Mesendoderm (in vitro differentiated cells): ENCODE measurements around the gene NOSIP.

Experiments
- DNase-seq: peaks from one replicate; pipeline ENCODE4 v3.0.0; 2013
- H2AK5ac ChIP-seq: 2 replicates; pipeline ENCODE4 v1.6.1; 2013; ENCODE audit warnings: low read length, inconsistent platforms
- H2BK120ac ChIP-seq: 2 replicates; pipeline ENCODE4 v1.6.1; 2013; ENCODE audit warnings: low read depth, mild to moderate bottlenecking, low read length, moderate library complexity, mixed read lengths
- H2BK15ac ChIP-seq: replicated peaks from 2 replicates; pipeline ENCODE4 v1.6.1; 2013; ENCODE audit warnings: low read depth, mild to moderate bottlenecking, moderate library complexity
- H2BK5ac ChIP-seq: 2 replicates; pipeline ENCODE4 v1.6.1; 2013; ENCODE audit warnings: low read length, inconsistent platforms
- H3K18ac ChIP-seq: 2 replicates; pipeline ENCODE4 v1.6.1; 2013; ENCODE audit warnings: mild to moderate bottlenecking, low read length, mixed read lengths
- H3K23ac ChIP-seq: one replicate; pipeline ENCODE4 v1.6.1; 2013; ENCODE audit warnings: low read length
- H3K27ac ChIP-seq: 2 replicates; pipeline ENCODE4 v1.5.1; 2013; ENCODE audit warnings: low read depth, mild to moderate bottlenecking, inconsistent platforms, low read length, moderate library complexity
- H3K27me3 ChIP-seq: 2 replicates; pipeline ENCODE4 v1.6.1; 2013; ENCODE audit warnings: low read length, control low read depth, mild to moderate bottlenecking, inconsistent platforms; ENCODE audit not compliant: insufficient read depth, poor library complexity
- H3K36me3 ChIP-seq: 2 replicates; pipeline ENCODE4 v1.6.1; 2013; ENCODE audit warnings: low read length, inconsistent platforms; ENCODE audit not compliant: control insufficient read depth, insufficient read depth
- H3K4ac ChIP-seq: one replicate; pipeline ENCODE4 v1.6.1; 2013; ENCODE audit warnings: low read depth, mild to moderate bottlenecking, low read length, moderate library complexity
- H3K4me1 ChIP-seq: 2 replicates; pipeline ENCODE4 v1.6.1; 2013; ENCODE audit warnings: low read depth, low read length, inconsistent platforms; ENCODE audit not compliant: control insufficient read depth
- H3K4me2 ChIP-seq: 2 replicates; pipeline ENCODE4 v1.6.1; 2013; ENCODE audit warnings: low read length
- H3K4me3 ChIP-seq: 2 replicates; pipeline ENCODE4 v1.5.1; 2013; ENCODE audit warnings: mild to moderate bottlenecking, low read length
- H3K56ac ChIP-seq: one replicate; pipeline ENCODE4 v1.6.1; 2013; ENCODE audit warnings: low read length
- H3K79me1 ChIP-seq: 2 replicates; pipeline ENCODE4 v1.6.1; 2013; ENCODE audit warnings: low read length, inconsistent platforms
- H3K79me2 ChIP-seq: 2 replicates; pipeline ENCODE4 v1.6.1; 2013; ENCODE audit warnings: mild to moderate bottlenecking, low read length; ENCODE audit not compliant: control insufficient read depth, insufficient read depth
- H3K9ac ChIP-seq: 2 replicates; pipeline ENCODE4 v1.6.1; 2013; ENCODE audit warnings: low read length, inconsistent platforms
- H4K5ac ChIP-seq: one replicate; pipeline ENCODE4 v1.6.1; 2013; ENCODE audit warnings: low read length
- H4K8ac ChIP-seq: one replicate; pipeline ENCODE4 v1.6.1; 2013; ENCODE audit warnings: low read depth, mild to moderate bottlenecking, control low read depth, low read length, moderate library complexity
- WGBS: extraction: QIAGEN DNeasy Blood & Tissue Kit; methylation state at CpG from one replicate; pipeline ENCODE4 v1.1.7; 2013; ENCODE audit warnings: low lambda C conversion rate, missing lambda C conversion rate; ENCODE audit not compliant: insufficient coverage; ENCODE audit errors: extremely low coverage; 5-methylcytosine and 5-hydroxymethylcytosine counted together

Gene NOSIP

DNA sequence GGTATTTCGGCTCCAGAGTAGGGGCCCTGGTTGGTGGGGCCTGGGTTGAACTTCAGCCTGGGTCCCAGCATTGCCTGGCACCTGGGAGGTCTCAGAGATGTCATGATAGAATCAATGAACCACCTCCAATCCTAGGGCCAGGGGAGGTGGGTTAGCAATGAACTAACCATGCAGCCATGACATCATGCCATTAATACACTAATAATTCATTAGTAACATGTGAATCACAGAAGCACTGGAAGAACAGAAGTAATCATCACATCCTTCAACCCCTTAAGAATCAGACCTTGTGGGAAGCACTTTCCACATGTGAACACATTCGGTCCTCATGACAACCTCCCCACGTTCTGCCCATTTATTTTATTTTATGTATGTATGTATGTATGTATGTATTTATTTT is 6.9 kb downstream of the NOSIP start:
- Histone ChIP-seq H3K79me2 (peaks cover 5% of the 10 kb centered on the region), H3K27ac (no peak overlapping the region), H4K8ac (no peak overlapping the region), H3K18ac (no peak overlapping the region), H3K27me3 (no peaks in the 10 kb centered on the region), H3K56ac (no peak overlapping the region), H3K23ac (no peak overlapping the region), H2BK5ac (no peak overlapping the region), H3K79me1 (peaks cover 8% of the 10 kb centered on the region), H2AK5ac (no peak overlapping the region), H2BK15ac (no peak overlapping the region), H3K4me2 (no peak overlapping the region), H3K4ac (no peak overlapping the region), H3K4me3 (no peak overlapping the region), H3K9ac (no peak overlapping the region), H3K4me1 (no peaks in the 10 kb centered on the region), H3K36me3 (peaks cover 2% of the 10 kb centered on the region), H4K5ac (no peak overlapping the region), H2BK120ac (no peak overlapping the region)
- WGBS = no CpG with 5 or more reads among the region's 3 CpGs
- DNase-seq = no peak

DNA sequence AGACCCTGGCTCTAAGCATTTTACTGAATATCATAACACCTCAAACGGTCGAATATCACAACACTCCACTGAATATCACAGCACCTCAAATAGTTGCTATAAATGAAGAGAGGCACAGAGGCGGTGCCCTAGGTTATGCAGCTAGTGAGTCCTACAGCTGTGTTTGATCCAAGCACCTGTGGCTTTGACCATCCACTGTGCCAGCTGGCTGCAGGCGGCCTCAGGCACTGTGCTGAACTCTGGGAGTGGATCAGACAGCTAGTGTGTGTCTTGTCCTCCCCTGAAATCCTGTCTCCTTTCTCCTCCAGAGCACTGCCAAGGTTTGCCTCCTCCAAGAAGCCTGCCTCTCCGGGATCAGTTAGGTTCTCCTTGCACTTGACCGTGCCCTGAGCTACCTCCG is 7.3 kb downstream of the NOSIP start:
- Histone ChIP-seq H3K27ac (no peak overlapping the region), H3K9ac (no peak overlapping the region), H3K4me1 (no peaks in the 10 kb centered on the region), H3K79me2 (peaks cover 7% of the 10 kb centered on the region), H2AK5ac (no peak overlapping the region), H3K56ac (no peak overlapping the region), H3K23ac (no peak overlapping the region), H3K4me2 (no peak overlapping the region), H2BK5ac (no peak overlapping the region), H4K5ac (no peak overlapping the region), H3K27me3 (no peaks in the 10 kb centered on the region), H3K79me1 (peaks cover 12% of the 10 kb centered on the region), H2BK120ac (no peak overlapping the region), H3K4ac (no peak overlapping the region), H4K8ac (no peak overlapping the region), H2BK15ac (no peak overlapping the region), H3K18ac (no peak overlapping the region), H3K36me3 (peaks cover 2% of the 10 kb centered on the region), H3K4me3 (no peak overlapping the region)
- WGBS = no CpG with 5 or more reads among the region's 7 CpGs
- DNase-seq = no peak

DNA sequence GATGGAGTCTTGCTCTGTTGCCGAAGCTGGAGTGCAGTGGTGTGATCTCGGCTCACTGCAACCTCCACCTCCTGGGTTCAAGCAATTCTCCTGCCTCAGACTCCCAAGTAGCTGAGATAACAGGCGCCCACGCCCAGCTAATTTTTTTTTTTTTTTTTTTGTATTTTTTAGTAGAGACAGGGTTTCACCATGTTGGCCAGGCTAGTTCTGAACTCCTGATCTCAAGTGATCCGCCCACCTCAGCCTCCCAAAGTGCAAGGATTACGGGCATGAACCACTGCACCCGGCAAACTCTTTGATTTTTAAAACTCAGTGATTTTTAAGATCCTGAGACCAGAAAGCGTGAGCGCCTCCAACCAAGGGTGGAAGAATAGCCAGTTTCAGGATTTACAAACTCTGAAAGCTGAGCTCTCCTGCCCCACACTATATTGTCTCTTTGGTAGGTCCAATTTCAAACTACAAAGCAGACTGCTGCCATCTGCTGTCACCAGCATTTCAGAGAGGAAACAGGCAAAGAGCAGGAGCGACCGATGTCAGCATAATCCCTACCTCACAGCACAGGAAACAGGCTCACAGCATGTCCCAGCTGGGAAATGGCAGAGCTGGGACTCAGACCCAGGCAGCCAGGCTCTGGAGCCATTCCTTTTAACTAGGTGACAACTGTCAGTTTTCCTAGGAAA is 9.2 kb downstream of the NOSIP start:
- Histone ChIP-seq H3K4me1 (no peaks in the 10 kb centered on the region), H3K27me3 (no peaks in the 10 kb centered on the region), H3K4me3 (no peak overlapping the region), H4K5ac (no peak overlapping the region), H2BK5ac (no peak overlapping the region), H3K4me2 (no peak overlapping the region), H2BK15ac (no peak overlapping the region), H4K8ac (no peak overlapping the region), H3K4ac (no peak overlapping the region), H3K36me3 (peaks cover 2% of the 10 kb centered on the region), H3K79me1 (peaks cover 14% of the 10 kb centered on the region), H3K79me2 (peaks cover 7% of the 10 kb centered on the region), H3K23ac (no peak overlapping the region), H3K18ac (no peak overlapping the region), H3K9ac (no peak overlapping the region), H3K56ac (peak overlapping the region; percentile 34), H3K27ac (no peak overlapping the region), H2AK5ac (no peak overlapping the region), H2BK120ac (no peak overlapping the region)
- no CpG with 5 or more reads among the region's 11 CpGs for WGBS
- DNase-seq = peak; percentile 92

DNA sequence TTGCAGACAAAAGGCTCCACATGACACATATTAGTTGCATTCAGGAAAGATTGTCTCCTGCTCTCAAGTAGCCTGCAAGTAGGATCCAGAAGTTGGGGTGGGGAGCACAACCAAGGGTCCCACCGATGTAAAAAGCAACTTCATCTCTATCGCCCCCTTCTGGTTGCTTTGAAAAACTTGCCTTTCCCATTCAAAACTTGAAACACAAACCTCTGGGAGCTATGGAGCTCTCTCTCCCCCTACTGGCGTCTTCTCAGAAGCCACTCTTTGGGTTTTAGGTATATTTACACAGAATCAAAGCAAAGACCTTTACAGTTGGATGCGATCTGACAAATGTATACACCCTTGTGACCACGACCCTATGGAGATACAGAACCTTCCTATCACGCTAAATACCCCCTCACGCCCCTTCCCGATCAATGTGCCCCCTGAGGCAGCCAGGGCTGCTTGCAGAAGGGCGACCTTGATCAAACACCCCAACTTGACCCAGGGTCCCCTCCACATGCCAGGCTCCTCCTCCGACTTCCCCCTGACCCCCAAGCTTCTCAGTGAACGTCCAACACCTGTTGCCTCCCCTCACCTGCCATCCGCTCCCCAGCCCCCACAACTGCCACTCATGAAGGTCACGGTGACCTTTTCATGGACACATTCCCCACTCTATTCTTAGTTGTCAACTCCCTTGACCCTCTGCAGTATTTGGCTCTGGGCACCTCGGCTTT is 10.1 kb downstream of the NOSIP start:
- Histone ChIP-seq H2BK120ac (no peak overlapping the region), H3K23ac (no peak overlapping the region), H3K18ac (no peak overlapping the region), H3K4me3 (no peak overlapping the region), H3K4me1 (no peaks in the 10 kb centered on the region), H3K9ac (peak overlapping the region; percentile 26), H3K27ac (no peak overlapping the region), H4K5ac (no peak overlapping the region), H3K56ac (peak overlapping the region; percentile 37), H3K79me1 (peaks cover 14% of the 10 kb centered on the region), H2BK15ac (no peak overlapping the region), H3K36me3 (peaks cover 2% of the 10 kb centered on the region), H3K27me3 (no peaks in the 10 kb centered on the region), H3K4me2 (no peak overlapping the region), H3K4ac (no peak overlapping the region), H4K8ac (no peak overlapping the region), H2AK5ac (no peak overlapping the region), H2BK5ac (no peak overlapping the region), H3K79me2 (peaks cover 7% of the 10 kb centered on the region)
- peak; percentile 91 for DNase-seq
- no CpG with 5 or more reads among the region's 14 CpGs for WGBS

DNA sequence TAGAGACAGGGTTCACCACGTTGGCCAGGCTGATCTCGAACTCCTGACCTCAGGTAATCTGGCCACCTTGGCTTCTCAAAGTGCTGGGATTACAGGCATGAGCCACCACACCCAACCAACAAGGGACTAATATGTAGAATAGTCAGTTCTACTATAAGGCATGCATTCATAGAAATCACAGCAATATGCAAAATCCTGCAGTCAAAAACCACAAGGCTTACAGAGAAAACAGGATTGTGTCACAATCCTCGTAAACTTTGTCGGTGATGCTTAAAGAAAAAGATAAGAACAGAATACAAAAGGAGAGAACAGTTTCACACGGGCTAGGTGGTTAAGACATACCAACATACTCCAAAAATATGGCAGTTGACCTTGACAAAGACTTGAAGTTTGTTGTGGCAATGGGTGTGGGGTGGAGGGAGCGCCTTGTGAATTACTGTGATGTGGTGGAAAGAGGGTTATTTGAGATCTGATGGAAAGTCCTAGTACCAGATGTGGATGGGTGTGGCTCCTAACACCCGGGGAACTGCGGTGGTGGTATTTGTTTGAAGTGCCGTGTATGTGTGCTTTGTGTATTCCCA is 12.4 kb downstream of the NOSIP start:
- Histone ChIP-seq H3K4me1 (no peaks in the 10 kb centered on the region), H3K27me3 (no peaks in the 10 kb centered on the region), H3K4me2 (no peak overlapping the region), H2BK5ac (no peak overlapping the region), H3K4me3 (no peak overlapping the region), H3K27ac (no peak overlapping the region), H3K79me2 (peaks cover 5% of the 10 kb centered on the region), H2BK120ac (no peak overlapping the region), H3K56ac (no peak overlapping the region), H3K36me3 (peaks cover under 1% of the 10 kb centered on the region), H3K9ac (no peak overlapping the region), H4K8ac (no peak overlapping the region), H3K4ac (no peak overlapping the region), H3K79me1 (peaks cover 12% of the 10 kb centered on the region), H2BK15ac (no peak overlapping the region), H2AK5ac (no peak overlapping the region), H4K5ac (no peak overlapping the region), H3K23ac (no peak overlapping the region), H3K18ac (no peak overlapping the region)
- 100% methylated on average over 1 of the region's 9 CpGs for WGBS
- DNase-seq = no peak
